KBM-7 (cell line): ENCODE data around the gene PREP.

Experiments
- DNase-seq: peaks from one replicate; pipeline ENCODE4 v3.0.0-alpha.2; 2015
- in situ Hi-C: fragments of 300-500 bp; cut with MboI; formaldehyde crosslinking; loops from 2 replicates; pipeline ENCODE4 v1.14.3; 2020; ENCODE audit warnings: low sequenced_read_pairs, low pct_unique_long_range_greater_than_20kb, mixed read lengths

Gene PREP

DNA sequence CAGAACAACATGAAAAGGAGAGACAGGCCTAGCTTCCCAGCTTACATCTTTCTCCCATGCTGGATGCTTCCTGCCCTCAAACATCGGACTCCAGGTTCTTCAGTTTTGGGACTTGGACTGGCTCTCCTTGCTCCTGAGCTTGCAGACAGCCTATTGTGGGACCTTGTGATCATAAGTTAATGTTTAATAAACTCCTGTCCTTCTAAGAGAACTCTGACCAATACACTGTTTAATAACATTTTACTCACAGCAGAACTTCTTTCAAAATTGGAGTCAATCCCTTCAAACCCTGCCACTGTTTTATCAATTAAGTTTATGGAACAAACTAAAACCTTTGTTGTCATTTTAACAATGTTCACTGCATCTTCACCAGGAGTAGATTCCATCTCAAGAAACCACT lies 111.4 kb downstream of the PREP start:
- no peak for DNase-seq
- in situ Hi-C loops, result no loop called here

DNA sequence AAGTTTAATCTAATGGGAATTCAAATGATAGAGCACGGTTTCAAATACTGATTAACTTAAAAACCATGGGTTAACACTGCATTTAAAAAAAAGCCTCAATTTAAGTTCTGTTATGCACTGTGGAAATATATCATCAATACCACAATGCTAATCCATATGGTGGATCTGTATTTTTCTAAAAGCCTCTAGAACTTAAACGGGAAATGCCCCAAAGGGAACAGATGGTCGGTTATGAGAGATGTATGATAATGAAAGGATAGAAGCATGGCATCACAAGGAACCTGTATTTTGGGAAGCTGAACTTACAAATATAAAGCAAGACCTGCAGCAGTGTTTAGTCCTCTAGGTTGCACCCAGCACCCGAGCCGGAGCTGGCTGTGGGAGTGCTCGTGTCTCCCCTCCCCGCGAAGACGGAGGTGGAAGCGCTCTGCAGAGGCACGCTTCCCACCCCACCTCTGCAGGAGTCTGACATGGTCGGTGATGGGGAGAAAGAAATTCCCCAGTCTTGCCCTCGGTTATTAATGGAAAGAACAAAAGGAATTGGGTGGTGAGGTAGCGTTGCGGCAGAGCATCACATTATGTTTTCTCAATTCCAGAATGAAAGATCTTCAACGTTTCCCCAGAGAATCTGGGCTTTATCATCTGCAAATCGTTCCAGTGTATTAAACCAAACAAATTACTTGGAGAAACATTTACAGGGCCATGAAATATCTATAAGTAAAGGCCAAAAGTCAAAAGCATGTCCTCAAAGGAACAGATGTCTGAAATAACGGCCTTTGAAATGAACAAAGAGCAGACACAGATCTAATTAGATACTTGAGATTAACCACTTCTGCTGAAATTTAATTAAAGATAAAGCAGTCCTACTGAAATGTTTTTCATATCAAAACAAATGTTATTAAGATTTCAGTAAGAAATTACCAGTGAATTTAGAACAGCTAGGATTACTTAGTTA lies 120.0 kb downstream of the PREP start:
- in situ Hi-C loops, result no loop called here
- no peak for DNase-seq

DNA sequence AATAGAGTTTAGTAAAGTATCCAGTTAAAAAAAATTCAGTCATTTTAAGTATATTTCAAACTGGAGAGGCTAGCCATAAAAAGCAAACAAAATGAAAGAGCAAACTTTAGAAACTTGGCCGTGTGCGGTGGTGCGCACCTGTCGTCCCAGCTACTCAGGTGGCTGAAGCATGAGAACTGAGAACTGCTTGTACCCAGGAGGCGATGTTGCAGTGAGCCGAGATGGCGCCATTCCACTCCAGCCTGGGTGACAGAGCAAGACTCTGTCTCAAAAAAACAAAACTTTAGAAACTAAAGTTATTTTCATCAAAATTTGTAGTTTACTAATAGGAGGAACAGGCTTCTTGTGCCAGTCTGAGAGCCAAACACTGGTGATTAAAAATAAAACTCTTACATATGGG lies 122.8 kb downstream of the PREP start:
- DNase-seq, result no peak
- in situ Hi-C loops, result no loop called here

DNA sequence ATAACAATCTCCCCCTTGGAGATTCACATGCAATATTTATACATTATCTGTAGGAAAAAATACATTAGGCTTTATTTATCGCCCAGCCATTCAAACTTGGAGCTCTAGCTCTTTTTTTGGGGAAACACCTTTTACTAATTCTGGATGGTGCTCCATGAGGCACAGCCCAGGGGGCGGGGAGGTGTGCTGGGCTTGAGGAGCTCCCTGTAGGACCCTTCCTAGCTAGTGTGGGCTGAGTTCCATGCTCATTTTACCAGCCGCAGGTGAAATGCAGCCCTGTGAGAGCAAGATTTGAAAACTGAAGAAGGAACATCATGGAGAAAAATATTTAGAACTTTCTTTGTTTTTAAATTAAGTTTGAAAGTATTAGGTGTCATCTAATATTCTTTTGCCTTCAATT lies 123.4 kb downstream of the PREP start:
- in situ Hi-C loops, result no loop called here
- DNase-seq, result no peak

DNA sequence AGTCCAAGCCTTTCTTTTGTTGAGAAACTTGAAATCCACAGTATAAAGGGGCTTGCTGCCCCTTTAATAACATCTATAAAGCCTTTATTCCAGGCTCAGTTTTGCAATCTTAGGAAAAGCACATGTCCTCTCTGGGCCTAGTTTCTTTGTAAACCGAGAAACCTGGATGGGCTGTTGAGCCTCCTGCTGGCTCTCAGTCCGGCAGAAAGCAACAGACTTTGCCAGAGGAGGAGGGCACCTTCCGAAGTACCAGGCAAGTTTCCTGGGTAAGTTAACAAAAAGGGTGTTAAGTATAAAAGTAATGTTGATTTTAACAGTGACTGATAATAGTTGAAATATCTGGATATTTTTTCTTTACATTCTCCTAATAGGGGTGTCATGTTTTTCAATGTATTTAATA lies 124.1 kb downstream of the PREP start:
- DNase-seq, result no peak
- in situ Hi-C loops, result no loop called here

DNA sequence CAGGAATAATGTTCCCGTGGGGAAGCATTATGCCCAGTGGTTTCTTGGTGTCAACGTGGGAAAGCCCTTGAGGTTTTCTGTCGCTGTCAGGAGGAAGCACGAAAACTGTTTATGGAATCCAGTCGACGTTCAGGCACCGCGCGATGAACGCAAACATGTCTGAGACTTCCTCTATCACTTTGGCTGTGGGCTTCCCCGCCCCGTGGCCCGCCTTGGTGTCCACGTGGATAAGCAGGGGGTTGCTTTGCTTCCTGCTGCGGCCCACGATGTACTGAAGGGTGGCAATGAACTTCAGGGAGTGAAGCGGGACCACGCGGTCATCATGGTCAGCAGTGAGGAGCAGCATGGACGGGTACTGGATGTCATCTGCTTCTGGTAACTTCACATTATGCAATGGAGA lies 124.8 kb downstream of the PREP start:
- in situ Hi-C loops, result no loop called here
- DNase-seq, result no peak

DNA sequence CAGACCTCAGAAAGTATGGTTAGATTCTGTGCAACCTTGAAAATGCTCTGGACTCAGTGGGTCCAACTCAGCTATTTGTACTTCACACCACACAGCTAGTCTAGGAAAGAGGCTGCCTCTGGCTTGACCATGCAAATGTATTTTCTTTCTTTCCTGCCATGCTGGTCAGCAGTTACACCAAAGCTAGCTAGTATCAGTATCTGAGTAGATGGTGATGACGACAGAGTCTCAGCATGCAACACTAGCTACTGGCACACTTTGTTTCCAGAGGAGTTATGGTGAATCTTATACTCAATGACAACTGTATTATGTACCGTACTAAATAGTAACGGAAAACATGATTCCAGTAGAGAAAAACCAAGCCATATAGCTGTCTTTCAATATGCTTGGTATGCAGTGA lies 126.5 kb downstream of the PREP start:
- no peak for DNase-seq
- in situ Hi-C loops, result no loop called here

DNA sequence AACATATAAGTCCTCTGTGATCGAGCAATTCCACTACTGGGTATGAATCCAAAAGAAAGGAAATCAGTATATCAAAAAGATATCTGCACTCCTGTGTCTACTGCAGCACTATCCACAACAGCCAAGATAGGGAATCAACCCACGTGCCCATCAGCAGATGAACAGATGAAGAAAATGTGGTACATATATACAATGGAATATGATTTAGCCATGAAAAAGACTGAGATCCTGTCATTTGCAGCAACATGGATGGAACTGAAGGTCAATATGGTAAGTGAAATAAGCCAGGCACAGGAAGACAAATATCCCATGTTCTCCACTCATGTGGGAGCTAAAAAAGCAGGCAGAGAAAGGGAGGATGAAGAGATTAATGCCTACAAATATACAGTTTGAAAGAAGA lies 127.3 kb downstream of the PREP start:
- DNase-seq, result no peak
- in situ Hi-C loops, result no loop called here

DNA sequence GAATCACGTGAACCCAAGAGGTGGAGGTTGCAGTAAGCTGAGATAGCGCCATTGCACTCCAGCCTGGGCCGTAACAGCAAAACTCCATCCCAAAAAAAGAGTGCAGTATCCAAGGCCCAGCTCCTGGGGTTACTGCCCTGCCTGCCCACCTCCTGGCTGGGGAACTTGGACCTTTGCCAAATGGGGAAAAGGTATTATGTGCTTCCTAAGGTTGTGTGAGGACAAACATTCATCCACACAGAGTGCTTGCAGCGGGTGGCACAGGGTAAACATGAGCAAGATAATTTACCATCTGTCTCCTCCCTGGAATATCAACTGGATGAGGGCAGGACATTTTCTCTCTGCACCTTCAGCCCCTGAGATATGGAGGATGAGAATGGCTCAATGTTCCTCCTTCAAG lies 128.2 kb downstream of the PREP start:
- in situ Hi-C loops, result no loop called here

DNA sequence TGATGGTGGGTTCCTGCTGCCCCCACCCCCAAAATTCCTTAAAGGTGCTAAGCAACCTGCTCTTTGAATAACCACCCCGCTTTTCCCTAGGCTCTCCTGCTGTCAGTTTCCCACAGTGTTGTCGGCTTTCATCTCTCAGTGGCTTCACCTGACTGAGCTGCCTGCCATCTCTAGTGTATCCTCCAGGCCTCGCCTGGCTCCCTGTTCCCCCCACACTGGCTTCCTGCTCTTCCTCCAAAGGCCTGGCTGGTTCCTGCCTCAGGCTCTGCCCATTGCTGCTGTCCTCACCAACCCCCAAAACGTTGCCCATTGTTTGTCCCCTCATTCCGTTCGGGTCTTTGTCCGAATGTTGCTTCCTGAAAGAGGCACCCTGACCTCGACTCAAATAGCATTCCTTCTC lies 129.3 kb downstream of the PREP start:
- no peak for DNase-seq
- in situ Hi-C loops, result no loop called here

More for the DNA sequence above, 128.2 kb downstream of the PREP start:
- no peak for DNase-seq

DNA sequence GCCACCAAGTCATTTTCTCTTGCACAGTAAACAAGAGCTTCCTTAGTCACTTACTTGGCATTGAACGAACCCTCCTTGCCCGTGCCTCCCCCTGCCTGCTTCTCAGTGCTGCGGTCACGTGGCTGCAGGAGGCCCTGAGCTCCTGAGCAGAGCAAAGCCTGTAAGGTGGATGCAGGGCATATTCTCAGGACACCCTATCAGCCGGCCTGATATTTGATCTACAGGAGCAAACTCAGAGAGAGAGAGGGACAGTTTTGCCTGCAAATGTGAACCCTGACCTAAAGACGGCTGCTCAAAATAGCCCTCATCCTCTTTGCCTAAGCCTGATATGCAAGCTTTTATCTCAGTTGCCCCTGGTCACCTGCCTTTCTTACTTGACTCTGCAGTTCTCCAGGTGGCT lies 130.1 kb downstream of the PREP start:
- in situ Hi-C loops, result no loop called here
- DNase-seq, result no peak

DNA sequence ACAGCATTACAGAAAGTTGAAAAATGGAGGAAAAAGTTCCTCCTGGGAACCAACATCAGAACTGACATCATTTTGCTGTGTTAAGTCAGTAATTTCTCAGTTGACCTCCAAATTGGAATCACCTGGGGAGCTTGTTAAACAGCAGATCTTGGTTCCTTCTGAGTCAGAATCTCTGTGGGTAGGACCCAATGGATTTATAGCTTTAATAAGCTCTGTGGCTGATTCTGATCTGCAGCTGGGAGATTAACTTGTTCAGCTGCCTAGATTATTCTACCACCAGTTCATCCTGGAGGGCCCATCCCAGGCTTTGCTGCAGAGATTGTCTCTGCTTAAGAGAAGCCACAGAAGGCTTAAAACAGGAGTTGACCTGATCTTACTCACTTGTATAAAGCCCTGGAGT lies 132.4 kb downstream of the PREP start:
- no peak for DNase-seq
- in situ Hi-C loops, result no loop called here

DNA sequence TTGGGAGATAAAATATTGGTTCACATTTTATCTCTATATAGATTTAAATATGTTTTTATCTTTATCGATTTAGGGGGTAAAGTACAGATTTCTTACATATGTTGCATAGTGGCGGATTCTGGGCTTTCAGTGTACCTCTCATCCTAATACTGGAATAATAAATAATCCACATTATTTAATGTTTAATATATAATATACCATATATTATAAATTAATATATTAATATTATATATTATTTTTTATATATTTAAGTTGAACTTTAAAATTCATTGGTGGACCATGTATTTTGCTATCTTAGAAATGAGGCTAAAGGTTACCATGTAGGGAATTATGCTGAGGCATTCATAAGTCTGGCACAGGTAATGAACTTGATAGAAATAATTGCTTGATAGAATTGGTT lies 133.5 kb downstream of the PREP start:
- in situ Hi-C loops, result no loop called here
- no peak for DNase-seq

DNA sequence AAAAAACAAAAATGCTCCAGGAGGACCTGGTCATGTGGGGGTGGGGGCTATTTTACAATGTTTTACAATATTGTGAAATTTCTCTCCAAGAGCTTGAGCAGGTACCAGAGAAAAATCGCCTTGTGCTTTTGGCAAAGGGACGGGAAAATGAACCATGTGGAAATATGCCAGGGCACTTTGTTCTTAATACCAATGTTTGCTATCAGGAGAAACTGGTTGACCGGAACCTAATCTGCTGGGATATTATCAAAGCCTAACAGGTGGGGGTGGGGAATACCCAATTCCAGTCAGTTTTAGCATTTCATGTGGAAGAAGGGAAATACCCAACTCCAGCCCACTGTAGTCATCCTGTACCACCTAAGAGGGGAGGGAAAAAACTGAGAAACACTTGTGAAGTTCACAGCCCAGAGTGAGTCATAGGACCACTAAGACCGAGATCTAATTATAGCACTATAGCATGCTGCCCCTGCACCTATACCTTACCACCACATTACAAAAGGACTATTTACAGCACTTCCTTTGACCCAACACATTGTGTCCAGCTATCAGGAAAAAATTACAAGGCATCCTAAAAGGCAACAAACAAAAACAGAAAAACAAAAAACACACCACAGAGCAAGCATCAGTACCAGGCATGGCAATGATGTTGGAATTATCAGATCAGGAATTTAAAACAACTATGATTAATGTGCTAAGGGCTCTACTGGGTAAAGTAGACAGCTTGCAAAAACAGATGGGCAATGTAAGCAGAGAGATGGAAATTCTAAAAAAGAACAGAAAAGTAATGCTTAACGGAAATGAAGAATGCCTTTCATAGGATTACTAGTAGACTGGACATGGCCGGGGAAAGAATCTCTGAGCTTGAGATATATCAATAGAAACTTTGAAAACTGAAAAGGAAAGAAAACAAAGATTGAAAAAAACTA lies 138.9 kb downstream of the PREP start:
- in situ Hi-C loops, result no loop called here
- no peak for DNase-seq

DNA sequence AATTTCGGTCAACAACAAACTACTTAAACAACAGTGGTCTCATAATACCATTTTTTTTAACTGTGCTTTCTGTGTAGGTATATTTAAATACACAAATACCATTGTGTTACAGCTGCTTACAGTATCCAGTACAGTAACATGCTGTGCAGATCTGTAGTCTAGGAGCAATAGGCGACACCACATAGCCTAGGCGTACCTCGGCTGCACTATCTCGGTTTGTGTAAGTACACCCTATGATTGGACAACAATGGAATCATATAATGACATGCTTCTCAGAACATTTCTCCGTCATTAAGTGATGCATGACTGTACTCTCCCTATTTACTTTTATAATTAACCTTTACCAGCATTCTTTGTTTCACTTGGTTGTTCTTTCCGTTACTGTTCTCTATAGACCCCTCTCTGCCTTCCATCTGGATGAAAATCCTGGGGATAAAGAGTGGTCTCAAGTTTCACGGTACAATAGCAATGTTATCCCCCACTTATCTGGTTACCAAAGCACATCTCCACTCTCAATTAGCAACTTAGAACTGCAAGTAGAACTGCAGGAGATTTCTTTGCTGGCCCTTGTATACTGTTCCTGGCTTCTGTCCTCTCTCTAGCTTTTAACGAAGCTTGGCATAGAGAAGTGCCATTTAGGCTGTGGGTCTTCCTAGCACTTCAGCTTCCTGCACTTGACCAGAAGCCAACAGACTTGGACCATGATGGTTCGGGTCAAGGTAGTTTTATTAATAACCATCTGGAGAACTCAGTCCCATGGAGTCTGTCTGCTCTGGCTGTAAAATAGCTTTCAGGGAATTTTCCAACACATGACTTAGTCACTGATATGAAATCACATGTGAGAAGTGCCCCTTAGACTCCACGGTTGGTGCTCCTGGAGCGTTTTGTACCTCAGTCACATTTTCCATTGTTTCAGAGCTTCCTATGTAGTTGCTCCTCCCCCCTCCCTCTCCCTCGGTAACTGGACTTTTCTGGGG lies 142.7 kb downstream of the PREP start:
- DNase-seq, result no peak
- in situ Hi-C loops, result no loop called here

DNA sequence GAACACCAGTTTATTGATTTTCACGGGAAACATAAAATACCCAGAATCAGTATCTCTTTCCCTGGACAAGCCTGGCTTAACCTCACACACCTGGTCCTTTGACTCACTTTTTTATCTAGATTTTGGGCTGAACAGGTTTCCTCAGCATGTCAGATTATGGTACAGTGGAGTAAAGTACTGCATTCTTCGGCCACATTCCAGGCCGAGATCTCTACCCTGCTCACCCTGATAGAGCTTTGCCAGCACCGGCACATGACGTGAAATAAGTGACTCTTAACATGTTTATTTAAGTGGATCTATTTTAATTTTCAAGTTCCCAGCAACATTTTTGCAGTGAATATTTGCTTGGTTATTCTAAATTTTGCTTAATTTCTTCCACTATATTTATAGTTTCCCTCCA lies 144.1 kb downstream of the PREP start:
- in situ Hi-C loops, result no loop called here
- no peak for DNase-seq

DNA sequence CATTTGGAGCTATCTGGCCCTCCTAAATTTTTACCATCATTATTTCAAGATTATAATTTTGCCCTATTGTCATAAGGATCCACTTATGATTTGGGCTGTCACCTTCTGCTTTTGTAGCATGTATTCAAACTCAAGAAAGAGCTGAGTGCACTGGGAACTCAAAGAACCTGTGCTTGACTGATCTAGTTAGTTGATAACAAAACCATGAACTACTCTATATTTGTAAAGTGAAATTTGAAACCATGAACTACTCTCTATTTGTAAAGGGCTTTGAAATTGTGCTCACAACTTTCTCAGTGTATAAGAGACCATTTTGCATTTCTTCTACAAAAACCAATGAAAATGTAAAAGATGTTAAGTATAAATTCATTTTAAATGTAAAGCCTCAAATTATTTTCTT lies 145.5 kb downstream of the PREP start:
- peak; percentile 9 for DNase-seq
- in situ Hi-C loops, result no loop called here

DNA sequence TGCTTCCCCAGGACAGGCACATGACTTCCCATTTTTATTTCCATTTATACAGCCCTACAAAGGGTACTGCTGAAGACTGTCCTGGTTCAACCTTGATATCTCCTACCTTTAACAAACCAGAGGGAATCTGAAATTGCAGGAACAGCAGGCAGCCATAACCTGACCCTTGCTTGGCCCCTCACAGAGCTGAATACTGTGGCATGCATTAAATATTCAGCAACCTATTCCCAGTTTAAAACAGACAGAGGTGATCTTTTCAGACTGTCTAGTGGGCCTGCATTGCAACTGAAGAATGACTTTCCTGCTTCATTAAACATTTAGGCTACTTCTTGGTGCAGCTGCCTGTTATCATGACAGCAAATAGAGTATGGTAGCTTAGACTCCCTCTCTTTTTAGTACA lies 146.3 kb downstream of the PREP start:
- in situ Hi-C loops, result no loop called here
- DNase-seq, result no peak

DNA sequence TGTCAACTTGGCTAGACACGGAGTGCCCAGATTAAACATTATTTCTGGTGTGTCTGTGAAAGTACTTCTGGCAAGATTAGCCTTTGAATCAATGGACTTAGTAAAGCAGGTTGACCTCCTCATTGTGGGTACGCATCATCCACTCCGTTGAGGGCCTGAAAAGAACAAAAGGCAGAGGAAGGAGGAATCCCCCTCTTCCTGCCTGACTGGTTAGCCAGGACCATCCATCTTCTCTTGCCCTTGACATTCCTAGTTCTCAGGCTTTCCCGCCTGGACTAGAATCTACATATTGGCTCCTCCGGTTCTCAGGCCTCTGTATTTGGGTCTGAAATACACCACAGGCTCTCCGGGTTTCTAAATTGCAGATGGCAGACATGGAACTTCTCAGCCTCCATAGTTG lies 149.1 kb downstream of the PREP start:
- in situ Hi-C loops, result no loop called here
- DNase-seq, result no peak
